ENCODE measurements around the gene PPARD.
"Not testable (repeated sequence)": the region's sequence is repeated elsewhere in the genome, so short reads cannot be mapped to it uniquely, and the experiment has no call there.

Gene PPARD

GRCh38 chr6:35432291-35432690 lies 89.9 kb downstream of the PPARD start:
- Histone ChIP-seq H3K4me1 (ENCODE audit: low read length) (no peaks in the 10 kb centered on the region), H3K9ac (ENCODE audit: low read length) (no peak overlapping the region), H3K79me2 (ENCODE audit: low read length) (no peaks in the 10 kb centered on the region), H2AFZ (ENCODE audit: low read depth, low read length) (no peak overlapping the region), H3K36me3 (replicated peaks; ENCODE audit: low read depth, low read length) (no peaks in the 10 kb centered on the region), H3K4me3 (ENCODE audit: low read length) (no peak overlapping the region), H3K9me3 (ENCODE audit: insufficient read depth, low read length) (no peaks in the 10 kb centered on the region), H4K20me1 (ENCODE audit: insufficient read depth, low read length) (no peaks in the 10 kb centered on the region), H3K27ac (ENCODE audit: low read length) (no peak overlapping the region), H3K27me3 (ENCODE audit: low read depth, low read length) (no peaks in the 10 kb centered on the region), H3K4me2 (ENCODE audit: low read length) (no peak overlapping the region)
- TF ChIP-seq EZH2phosphoT487 (IDR thresholded peaks at IDR 0.05; ENCODE audit: low read depth), result no peak
- TF ChIP-seq CTCF (IDR thresholded peaks at IDR 0.05; ENCODE audit: low read depth, low read length), result no peak

GRCh38 chr6:35432702-35433101 lies 90.3 kb downstream of the PPARD start:
- H4K20me1 ChIP-seq (ENCODE audit: insufficient read depth, low read length); H3K4me3 ChIP-seq (ENCODE audit: low read length); H3K36me3 ChIP-seq (replicated peaks; ENCODE audit: low read depth, low read length); H3K4me2 ChIP-seq (ENCODE audit: low read length); H3K9me3 ChIP-seq (ENCODE audit: insufficient read depth, low read length); H3K27me3 ChIP-seq (ENCODE audit: low read depth, low read length); H2AFZ ChIP-seq (ENCODE audit: low read depth, low read length); H3K79me2 ChIP-seq (ENCODE audit: low read length); H3K4me1 ChIP-seq (ENCODE audit: low read length); H3K27ac ChIP-seq (ENCODE audit: low read length); H3K9ac ChIP-seq (ENCODE audit: low read length): not testable (repeated sequence)

GRCh38 chr6:35435074-35435837 lies 92.9 kb downstream of the PPARD start:
- no peaks in the 10 kb centered on the region for H3K79me2 ChIP-seq (ENCODE audit: low read length)
- no peaks in the 10 kb centered on the region for H4K20me1 ChIP-seq (ENCODE audit: insufficient read depth, low read length)
- no peak overlapping the region for H3K27ac ChIP-seq (ENCODE audit: low read length)
- H3K36me3 ChIP-seq (replicated peaks; ENCODE audit: low read depth, low read length), result no peaks in the 10 kb centered on the region
- no peak overlapping the region for H3K9ac ChIP-seq (ENCODE audit: low read length)
- TF ChIP-seq EZH2phosphoT487 (IDR thresholded peaks at IDR 0.05; ENCODE audit: low read depth) (no peak), CTCF (IDR thresholded peaks at IDR 0.05; ENCODE audit: low read depth, low read length) (no peak)
- no peaks in the 10 kb centered on the region for H3K9me3 ChIP-seq (ENCODE audit: insufficient read depth, low read length)
- no peaks in the 10 kb centered on the region for H3K4me1 ChIP-seq (ENCODE audit: low read length)
- no peak overlapping the region for H3K4me2 ChIP-seq (ENCODE audit: low read length)
- no peaks in the 10 kb centered on the region for H3K27me3 ChIP-seq (ENCODE audit: low read depth, low read length)
- no peak overlapping the region for H2AFZ ChIP-seq (ENCODE audit: low read depth, low read length)
- H3K4me3 ChIP-seq (ENCODE audit: low read length), result no peak overlapping the region

- Histone ChIP-seq H3K79me2 (ENCODE audit: low read length) (no peaks in the 10 kb centered on the region), H3K27ac (ENCODE audit: low read length) (no peak overlapping the region), H3K27me3 (ENCODE audit: low read depth, low read length) (no peaks in the 10 kb centered on the region), H3K9me3 (ENCODE audit: insufficient read depth, low read length) (no peaks in the 10 kb centered on the region), H3K4me3 (ENCODE audit: low read length) (no peak overlapping the region), H3K4me2 (ENCODE audit: low read length) (no peak overlapping the region), H3K36me3 (replicated peaks; ENCODE audit: low read depth, low read length) (no peaks in the 10 kb centered on the region), H3K9ac (ENCODE audit: low read length) (no peak overlapping the region), H2AFZ (ENCODE audit: low read depth, low read length) (no peak overlapping the region), H3K4me1 (ENCODE audit: low read length) (no peaks in the 10 kb centered on the region), H4K20me1 (ENCODE audit: insufficient read depth, low read length) (no peaks in the 10 kb centered on the region)
- TF ChIP-seq EZH2phosphoT487 (IDR thresholded peaks at IDR 0.05; ENCODE audit: low read depth) (no peak), CTCF (IDR thresholded peaks at IDR 0.05; ENCODE audit: low read depth, low read length) (no peak)
Measured at GRCh38 chr6:35436071-35436857, 93.9 kb downstream of the PPARD start.

- H2AFZ ChIP-seq (ENCODE audit: low read depth, low read length); H4K20me1 ChIP-seq (ENCODE audit: insufficient read depth, low read length); H3K27ac ChIP-seq (ENCODE audit: low read length); H3K4me3 ChIP-seq (ENCODE audit: low read length); H3K79me2 ChIP-seq (ENCODE audit: low read length); H3K27me3 ChIP-seq (ENCODE audit: low read depth, low read length); H3K36me3 ChIP-seq (replicated peaks; ENCODE audit: low read depth, low read length); H3K9me3 ChIP-seq (ENCODE audit: insufficient read depth, low read length); H3K4me2 ChIP-seq (ENCODE audit: low read length); H3K9ac ChIP-seq (ENCODE audit: low read length); H3K4me1 ChIP-seq (ENCODE audit: low read length): not testable (repeated sequence)
Measured at GRCh38 chr6:35438378-35439065, 96.2 kb downstream of the PPARD start.
